GM12878 (cell line): Measurements from ENCODE around the gene KCNH4. TPM values are rescaled to one million over a fixed set of nuclear protein-coding genes. Genes with fewer than 3 reads are reported as not detected.

Source experiments
- ASH2L ChIP-seq: fragments of 300-600, 200-600 bp; sonication (generic); IDR thresholded peaks from 2 replicates; pipeline ENCODE4 v1.6.1; 2017; ENCODE audit warnings: low read depth, mild to moderate bottlenecking, borderline replicate concordance
- BMI1 ChIP-seq: fragments of 450-650 bp; IDR thresholded peaks from 2 replicates; pipeline ENCODE4 v1.6.1; 2016; ENCODE audit warnings: mild to moderate bottlenecking, moderate library complexity, borderline replicate concordance
- CBFB ChIP-seq: IDR thresholded peaks from 2 replicates; pipeline ENCODE4 v1.6.1; 2016; ENCODE audit warnings: antibody characterized with exemption, low read depth
- E4F1 ChIP-seq: fragments of 450-650 bp; IDR thresholded peaks from 2 replicates; pipeline ENCODE4 v1.6.1; 2018; ENCODE audit warnings: borderline replicate concordance, mild to moderate bottlenecking; ENCODE audit not compliant: partially characterized antibody
- EP300 ChIP-seq, 2 experiments: fragments of 150-350 bp in 1 of 2; IDR thresholded peaks; 2 replicates each; pipeline ENCODE4 v1.6.1; 2011 to 2012; ENCODE audit warnings: low read depth in 2 of 2, low read length in 2 of 2, borderline replicate concordance in 1 of 2, improper control_type of control experiment in 1 of 2, inconsistent platforms in 1 of 2; ENCODE audit not compliant: control insufficient read depth in 1 of 2
- NKRF ChIP-seq: fragments of 450-650 bp; conservative IDR thresholded peaks from 2 replicates; pipeline ENCODE4 v1.6.1; 2017; ENCODE audit warnings: mild to moderate bottlenecking, moderate library complexity
- NR2C2 ChIP-seq: IDR thresholded peaks from 2 replicates; pipeline ENCODE4 v1.6.1; 2011; ENCODE audit warnings: borderline replicate concordance, low read depth; ENCODE audit not compliant: control insufficient read depth, insufficient read length
- SP1 ChIP-seq: IDR thresholded peaks from one replicate; pipeline ENCODE4 v1.6.1; 2011; ENCODE audit warnings: low read depth, low read length
- ZNF384 ChIP-seq: IDR thresholded peaks from 2 replicates; pipeline ENCODE4 v1.6.1; 2012; ENCODE audit warnings: low read depth, mild to moderate bottlenecking, low read length, improper control_type of control experiment, borderline replicate concordance
- ZNF592 ChIP-seq: fragments of 450-650 bp; IDR thresholded peaks from 2 replicates; pipeline ENCODE4 v1.6.1; 2017; ENCODE audit warnings: mild to moderate bottlenecking, moderate library complexity
- polyA plus RNA-seq, 11 experiments: library from polyadenylated mRNA; depleted of rRNA in 4 of 11; unstranded in 6 of 11; stranded (reverse) in 5 of 11; fragments of >200 nt; fragmentation: Nextera tagmentation in 4 of 11; fragmentation: Illumina TruSeq in 1 of 11; extraction: Ambion mirVana in 4 of 11; extraction: Trizol in 1 of 11; gene quantifications; 1 replicate in 1 of 11; 2 replicates in 10 of 11; pipeline versions ENCODE4 v1.2.1 to v1.2.3, GENCODE V29; 2011 to 2016; ENCODE audit warnings: inconsistent platforms in 2 of 11, missing spikeins in 2 of 11, low read depth in 1 of 11
- total RNA-seq, 4 experiments: library from RNA; depleted of rRNA in 3 of 4; stranded (reverse); fragments of >200 nt in 3 of 4; fragmentation: Illumina TruSeq in 1 of 4; extraction: Trizol in 1 of 4; gene quantifications; 2 replicates each; pipeline versions ENCODE4 v1.2.1 to v1.2.3, GENCODE V29; 2013 to 2021
- TF ChIP-seq, protein P1 (sequence below): fragments of 450-650 bp; formaldehyde crosslinking; IDR thresholded peaks from 2 replicates; pipeline ENCODE4 v1.4.0; 2020; ENCODE audit warnings: mild to moderate bottlenecking, moderate library complexity
- TF ChIP-seq, protein P2 (sequence below): fragments of 450-650 bp; IDR thresholded peaks from 2 replicates; pipeline ENCODE4 v1.6.1; 2017; ENCODE audit warnings: low read depth, mild to moderate bottlenecking, moderate library complexity

KCNH4 gene
- total and polyA plus RNA-seq, 10 of the 15 experiments (the other 5 are each of a cell fraction or from before 2014, with no cell fraction given), result 0.03 to 0.88 (median 0.10) TPM; not detected in 2

DNA sequence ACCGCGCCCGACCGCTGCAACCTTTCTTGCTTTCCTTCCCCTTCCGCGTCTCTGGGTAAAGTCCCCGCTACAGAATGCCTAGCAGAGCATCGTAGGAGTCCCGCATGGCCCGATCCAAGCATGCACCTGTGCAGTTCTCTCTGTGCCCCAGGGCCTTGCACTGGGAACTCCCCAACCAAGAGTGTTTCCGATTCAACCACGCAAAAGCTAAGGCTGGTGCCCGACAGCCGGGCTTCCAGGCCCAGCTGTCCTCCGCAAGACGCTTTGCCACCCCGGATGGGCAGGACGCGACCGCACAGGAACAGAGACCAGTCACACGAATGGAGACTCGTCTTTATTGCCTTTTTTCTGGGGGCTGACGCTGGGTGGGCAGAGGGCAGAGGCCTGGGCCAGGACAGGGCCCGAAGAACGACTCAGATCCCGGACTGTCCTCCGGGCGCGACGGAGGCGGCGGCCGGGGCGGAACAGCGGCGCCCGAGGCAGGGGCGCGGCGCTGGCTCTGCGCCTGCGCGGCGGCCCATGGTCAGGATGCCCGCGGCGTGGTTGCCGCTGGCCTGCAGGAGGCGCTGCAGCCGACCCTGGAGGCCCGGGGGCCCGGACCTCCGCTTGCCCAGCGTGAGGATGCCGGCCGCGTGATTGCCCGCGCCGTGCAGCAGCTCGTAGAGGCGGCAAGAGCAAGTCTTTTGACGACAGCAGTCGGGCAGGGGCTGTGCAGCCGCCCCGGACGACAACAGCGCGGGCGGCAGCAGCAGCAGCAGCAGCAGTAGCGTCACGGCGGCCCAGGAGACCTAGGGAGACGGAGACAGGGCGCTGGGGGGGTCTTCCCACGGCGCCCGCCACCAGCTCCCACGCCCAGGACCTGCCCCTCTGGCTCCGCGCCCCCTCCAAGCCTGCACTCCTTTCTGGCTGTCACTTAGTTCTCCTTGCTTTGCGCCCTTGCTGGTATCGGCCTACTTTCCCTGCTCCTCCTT lies 3.1 kb upstream of the KCNH4 start (continued):
- TF ChIP-seq ZNF592 (peak; percentile 88), NKRF (peak; percentile 88), CBFB (peak; percentile 45; the same call in 1 of the 2 replicates), ZNF384 (no peak), ASH2L (no peak), BMI1 (no peak), NR2C2 (no peak), SP1 (no peak), EP300 (IDR thresholded peaks at IDR 0.05; ENCODE audit: borderline replicate concordance in 1 of 2, control insufficient read depth in 1 of 2, low read depth in 2 of 2, low read length in 2 of 2) (no peak), E4F1 (no peak)
- TF ChIP-seq, protein P1, sequence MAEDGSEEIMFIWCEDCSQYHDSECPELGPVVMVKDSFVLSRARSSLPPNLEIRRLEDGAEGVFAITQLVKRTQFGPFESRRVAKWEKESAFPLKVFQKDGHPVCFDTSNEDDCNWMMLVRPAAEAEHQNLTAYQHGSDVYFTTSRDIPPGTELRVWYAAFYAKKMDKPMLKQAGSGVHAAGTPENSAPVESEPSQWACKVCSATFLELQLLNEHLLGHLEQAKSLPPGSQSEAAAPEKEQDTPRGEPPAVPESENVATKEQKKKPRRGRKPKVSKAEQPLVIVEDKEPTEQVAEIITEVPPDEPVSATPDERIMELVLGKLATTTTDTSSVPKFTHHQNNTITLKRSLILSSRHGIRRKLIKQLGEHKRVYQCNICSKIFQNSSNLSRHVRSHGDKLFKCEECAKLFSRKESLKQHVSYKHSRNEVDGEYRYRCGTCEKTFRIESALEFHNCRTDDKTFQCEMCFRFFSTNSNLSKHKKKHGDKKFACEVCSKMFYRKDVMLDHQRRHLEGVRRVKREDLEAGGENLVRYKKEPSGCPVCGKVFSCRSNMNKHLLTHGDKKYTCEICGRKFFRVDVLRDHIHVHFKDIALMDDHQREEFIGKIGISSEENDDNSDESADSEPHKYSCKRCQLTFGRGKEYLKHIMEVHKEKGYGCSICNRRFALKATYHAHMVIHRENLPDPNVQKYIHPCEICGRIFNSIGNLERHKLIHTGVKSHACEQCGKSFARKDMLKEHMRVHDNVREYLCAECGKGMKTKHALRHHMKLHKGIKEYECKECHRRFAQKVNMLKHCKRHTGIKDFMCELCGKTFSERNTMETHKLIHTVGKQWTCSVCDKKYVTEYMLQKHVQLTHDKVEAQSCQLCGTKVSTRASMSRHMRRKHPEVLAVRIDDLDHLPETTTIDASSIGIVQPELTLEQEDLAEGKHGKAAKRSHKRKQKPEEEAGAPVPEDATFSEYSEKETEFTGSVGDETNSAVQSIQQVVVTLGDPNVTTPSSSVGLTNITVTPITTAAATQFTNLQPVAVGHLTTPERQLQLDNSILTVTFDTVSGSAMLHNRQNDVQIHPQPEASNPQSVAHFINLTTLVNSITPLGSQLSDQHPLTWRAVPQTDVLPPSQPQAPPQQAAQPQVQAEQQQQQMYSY (CRISPR knock-in tag), result no peak
- TF ChIP-seq, protein P2, sequence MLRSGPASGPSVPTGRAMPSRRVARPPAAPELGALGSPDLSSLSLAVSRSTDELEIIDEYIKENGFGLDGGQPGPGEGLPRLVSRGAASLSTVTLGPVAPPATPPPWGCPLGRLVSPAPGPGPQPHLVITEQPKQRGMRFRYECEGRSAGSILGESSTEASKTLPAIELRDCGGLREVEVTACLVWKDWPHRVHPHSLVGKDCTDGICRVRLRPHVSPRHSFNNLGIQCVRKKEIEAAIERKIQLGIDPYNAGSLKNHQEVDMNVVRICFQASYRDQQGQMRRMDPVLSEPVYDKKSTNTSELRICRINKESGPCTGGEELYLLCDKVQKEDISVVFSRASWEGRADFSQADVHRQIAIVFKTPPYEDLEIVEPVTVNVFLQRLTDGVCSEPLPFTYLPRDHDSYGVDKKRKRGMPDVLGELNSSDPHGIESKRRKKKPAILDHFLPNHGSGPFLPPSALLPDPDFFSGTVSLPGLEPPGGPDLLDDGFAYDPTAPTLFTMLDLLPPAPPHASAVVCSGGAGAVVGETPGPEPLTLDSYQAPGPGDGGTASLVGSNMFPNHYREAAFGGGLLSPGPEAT, result 0 out of 2 replicates have a peak, but pooled peaks have one; percentile 34
